OCI-LY1 (cell line): Measurements from ENCODE around the gene PABPN1L.

ENCODE experiments used
- H2AFZ ChIP-seq: fragments of 200-600 bp; sonication (generic), shearing (Covaris generic); 2 replicates; pipeline ENCODE4 v1.6.0; 2014; ENCODE audit warnings: antibody characterized with exemption, mild to moderate bottlenecking, low read length
- H3F3A ChIP-seq: fragments of 200-600 bp; sonication (generic), shearing (Covaris generic); 2 replicates; pipeline ENCODE4 v1.6.0; 2014; ENCODE audit warnings: mild to moderate bottlenecking, antibody characterized with exemption, low read length, moderate library complexity; ENCODE audit not compliant: insufficient read depth
- H3K27ac ChIP-seq: fragments of 200-600 bp; sonication (generic); 2 replicates; pipeline ENCODE4 v1.5.1; 2014; ENCODE audit warnings: low read length, mixed run types, mild to moderate bottlenecking, low read depth; ENCODE audit not compliant: poor library complexity, severe bottlenecking
- H3K27me3 ChIP-seq: fragments of 200-600 bp; sonication (generic); 2 replicates; pipeline ENCODE4 v1.6.0; 2014; ENCODE audit warnings: antibody characterized with exemption, mild to moderate bottlenecking, low read length, moderate library complexity; ENCODE audit not compliant: insufficient read depth
- H3K36me3 ChIP-seq: fragments of 200-600 bp; sonication (generic); 2 replicates; pipeline ENCODE4 v1.6.1; 2014; ENCODE audit warnings: mild to moderate bottlenecking, antibody characterized with exemption, low read length, moderate library complexity, mixed read lengths; ENCODE audit not compliant: insufficient read depth
- H3K4me1 ChIP-seq: fragments of 200-600 bp; sonication (generic); 2 replicates; pipeline ENCODE4 v1.5.1; 2014; ENCODE audit warnings: mild to moderate bottlenecking, low read length, moderate library complexity; ENCODE audit not compliant: insufficient read depth, severe bottlenecking
- H3K4me2 ChIP-seq: fragments of 200-600 bp; sonication (generic), shearing (Covaris generic); 2 replicates; pipeline ENCODE4 v1.6.1; 2014; ENCODE audit warnings: low read length
- H3K4me3 ChIP-seq: fragments of 200-600 bp; sonication (generic); 2 replicates; pipeline ENCODE4 v1.5.1; 2014; ENCODE audit warnings: low read length, low read depth, mild to moderate bottlenecking, mixed read lengths; ENCODE audit not compliant: poor library complexity, severe bottlenecking
- H3K79me2 ChIP-seq: fragments of 200-600 bp; shearing (Covaris generic); 2 replicates; pipeline ENCODE4 v1.6.1; 2016; ENCODE audit warnings: mixed run types, low read length, mixed read lengths; ENCODE audit not compliant: insufficient read depth
- H3K9ac ChIP-seq: fragments of 200-600 bp; sonication (generic), shearing (Covaris generic); 2 replicates; pipeline ENCODE4 v1.6.1; 2014; ENCODE audit warnings: mild to moderate bottlenecking, low read length, mixed read lengths
- H3K9me2 ChIP-seq: fragments of 200-600 bp; sonication (generic), shearing (Covaris generic); 2 replicates; pipeline ENCODE4 v1.6.1; 2014; ENCODE audit warnings: low read depth, mild to moderate bottlenecking, low read length, mixed read lengths
- H3K9me3 ChIP-seq: fragments of 200-600 bp; shearing (Covaris generic); 2 replicates; pipeline ENCODE4 v1.6.1; 2014; ENCODE audit warnings: low read length, mixed read lengths
- H4K20me1 ChIP-seq: fragments of 200-600 bp; sonication (generic), shearing (Covaris generic); 2 replicates; pipeline ENCODE4 v1.6.0; 2016; ENCODE audit warnings: mild to moderate bottlenecking, low read length; ENCODE audit not compliant: insufficient read depth
- EZH2 ChIP-seq: fragments of 200-600 bp; sonication (generic), shearing (Covaris generic); IDR thresholded peaks from 2 replicates; pipeline ENCODE4 v1.8.0; 2017; ENCODE audit warnings: borderline replicate concordance, mixed run types, mild to moderate bottlenecking, antibody characterized with exemption, low read length, moderate library complexity, mixed read lengths
- TF ChIP-seq, protein P1 (sequence below): fragments of 200-600 bp; sonication (generic), shearing (Covaris generic); IDR thresholded peaks from 2 replicates; pipeline ENCODE4 v1.5.1; 2017; ENCODE audit warnings: mild to moderate bottlenecking, antibody characterized with exemption, low read length, moderate library complexity, mixed read lengths

The PABPN1L gene, protein sequence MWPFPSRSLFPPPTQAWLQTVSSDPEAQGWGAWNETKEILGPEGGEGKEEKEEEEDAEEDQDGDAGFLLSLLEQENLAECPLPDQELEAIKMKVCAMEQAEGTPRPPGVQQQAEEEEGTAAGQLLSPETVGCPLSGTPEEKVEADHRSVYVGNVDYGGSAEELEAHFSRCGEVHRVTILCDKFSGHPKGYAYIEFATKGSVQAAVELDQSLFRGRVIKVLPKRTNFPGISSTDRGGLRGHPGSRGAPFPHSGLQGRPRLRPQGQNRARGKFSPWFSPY

DNA sequence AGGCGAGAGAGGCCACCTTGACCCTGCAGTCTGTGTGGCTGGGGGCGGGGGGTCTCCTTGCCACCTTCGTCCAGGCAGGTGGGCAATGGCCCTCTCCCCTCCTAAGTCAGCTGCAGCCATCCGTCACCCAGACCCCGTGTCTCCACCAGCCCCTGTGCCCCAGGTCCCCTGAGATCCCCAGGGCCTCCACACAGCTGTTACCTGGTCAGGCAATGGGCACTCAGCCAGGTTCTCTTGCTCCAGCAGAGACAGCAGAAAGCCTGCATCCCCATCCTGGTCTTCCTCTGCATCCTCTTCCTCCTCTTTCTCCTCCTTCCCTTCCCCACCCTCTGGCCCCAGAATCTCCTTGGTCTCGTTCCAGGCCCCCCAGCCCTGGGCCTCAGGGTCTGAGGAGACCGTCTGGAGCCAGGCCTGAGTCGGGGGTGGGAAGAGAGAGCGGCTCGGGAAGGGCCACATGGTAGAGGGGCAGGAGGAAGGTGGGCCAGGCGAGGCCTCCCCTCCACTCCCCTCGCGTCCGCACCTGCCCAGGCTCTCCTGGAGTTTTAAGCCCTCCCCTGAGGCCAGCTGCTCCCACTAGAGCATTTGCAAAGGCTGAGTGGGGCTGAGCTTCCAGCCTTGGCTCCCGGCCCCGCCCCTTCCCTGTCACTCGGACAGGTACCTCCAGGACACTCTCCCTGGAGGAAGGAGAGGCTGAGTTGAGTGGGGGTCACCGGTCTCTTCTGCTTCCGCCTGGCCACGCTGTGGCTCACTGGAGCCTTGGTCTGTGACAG lies at the start of gene PABPN1L:
Gene PABPN1L (minus strand): TSS at position 510 of the 770 bp plus-strand sequence. CDS start 54 bp downstream, at position 456.
- Histone ChIP-seq H4K20me1 (no peaks in the 10 kb centered on the region), H3K27ac (no peak within 1 kb of the TSS), H3K36me3 (peaks cover 8% of the 10 kb centered on the region; the same call in 1 of the 2 replicates), H3F3A (no peaks in the 10 kb centered on the region), H3K9me3 (no peaks in the 10 kb centered on the region), H3K79me2 (no peaks in the 10 kb centered on the region), H3K4me2 (no peak within 1 kb of the TSS), H3K9ac (no peak within 1 kb of the TSS), H3K4me1 (no peaks in the 10 kb centered on the region), H3K27me3 (peaks cover 20% of the 10 kb centered on the region), H3K4me3 (no peak within 1 kb of the TSS), H2AFZ (no peak within 1 kb of the TSS), H3K9me2 (no peaks in the 10 kb centered on the region)
- no peak for TF ChIP-seq EZH2
- TF ChIP-seq, protein P1, sequence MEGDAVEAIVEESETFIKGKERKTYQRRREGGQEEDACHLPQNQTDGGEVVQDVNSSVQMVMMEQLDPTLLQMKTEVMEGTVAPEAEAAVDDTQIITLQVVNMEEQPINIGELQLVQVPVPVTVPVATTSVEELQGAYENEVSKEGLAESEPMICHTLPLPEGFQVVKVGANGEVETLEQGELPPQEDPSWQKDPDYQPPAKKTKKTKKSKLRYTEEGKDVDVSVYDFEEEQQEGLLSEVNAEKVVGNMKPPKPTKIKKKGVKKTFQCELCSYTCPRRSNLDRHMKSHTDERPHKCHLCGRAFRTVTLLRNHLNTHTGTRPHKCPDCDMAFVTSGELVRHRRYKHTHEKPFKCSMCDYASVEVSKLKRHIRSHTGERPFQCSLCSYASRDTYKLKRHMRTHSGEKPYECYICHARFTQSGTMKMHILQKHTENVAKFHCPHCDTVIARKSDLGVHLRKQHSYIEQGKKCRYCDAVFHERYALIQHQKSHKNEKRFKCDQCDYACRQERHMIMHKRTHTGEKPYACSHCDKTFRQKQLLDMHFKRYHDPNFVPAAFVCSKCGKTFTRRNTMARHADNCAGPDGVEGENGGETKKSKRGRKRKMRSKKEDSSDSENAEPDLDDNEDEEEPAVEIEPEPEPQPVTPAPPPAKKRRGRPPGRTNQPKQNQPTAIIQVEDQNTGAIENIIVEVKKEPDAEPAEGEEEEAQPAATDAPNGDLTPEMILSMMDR = no peak

DNA sequence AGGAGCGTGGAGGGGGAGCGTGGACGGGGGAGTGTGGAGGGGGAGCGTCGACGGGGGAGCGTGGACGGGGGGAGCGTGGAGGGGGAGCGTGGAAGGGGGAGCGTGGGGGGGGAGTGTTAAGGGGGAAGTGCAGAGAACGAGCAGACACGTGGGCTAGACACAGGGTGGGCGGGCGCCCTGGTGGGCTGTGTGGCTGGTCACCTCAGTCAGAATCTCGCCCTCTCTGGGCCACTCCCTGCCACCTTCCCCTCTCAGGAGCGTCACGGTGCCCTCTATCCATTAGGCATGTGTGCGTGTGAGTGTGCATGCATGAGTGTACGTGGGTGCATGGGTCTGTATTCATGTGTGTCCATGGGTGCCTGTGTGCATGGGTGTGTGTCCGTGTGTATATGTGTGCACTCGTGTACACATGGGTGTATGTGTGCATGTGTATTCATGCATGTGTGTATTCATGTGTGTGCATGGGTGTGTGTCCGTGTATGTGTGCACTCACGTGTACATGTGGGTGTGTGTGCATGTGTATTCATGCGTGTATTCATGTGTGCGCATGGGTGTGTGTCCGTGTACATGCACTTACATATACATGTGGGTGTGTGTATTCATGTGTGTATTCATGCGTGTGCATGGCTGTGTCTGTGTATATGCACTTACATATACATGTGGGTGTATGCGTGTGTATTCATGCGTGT lies 49.3 kb upstream of the PABPN1L start:
- no peaks in the 10 kb centered on the region for H3K79me2 ChIP-seq
- peaks cover 9% of the 10 kb centered on the region for H3K4me1 ChIP-seq
- H4K20me1 ChIP-seq = no peaks in the 10 kb centered on the region
- H3F3A ChIP-seq = no peaks in the 10 kb centered on the region
- no peak for TF ChIP-seq EZH2
- TF ChIP-seq, protein P1 = no peak
- no peak overlapping the region for H3K4me3 ChIP-seq
- no peak overlapping the region for H2AFZ ChIP-seq
- H3K9ac ChIP-seq = no peak overlapping the region
- no peaks in the 10 kb centered on the region for H3K9me2 ChIP-seq
- no peak overlapping the region for H3K27ac ChIP-seq
- H3K36me3 ChIP-seq = peaks cover 27% of the 10 kb centered on the region
- no peaks in the 10 kb centered on the region for H3K27me3 ChIP-seq
- H3K4me2 ChIP-seq = no peak overlapping the region
- no peaks in the 10 kb centered on the region for H3K9me3 ChIP-seq

DNA sequence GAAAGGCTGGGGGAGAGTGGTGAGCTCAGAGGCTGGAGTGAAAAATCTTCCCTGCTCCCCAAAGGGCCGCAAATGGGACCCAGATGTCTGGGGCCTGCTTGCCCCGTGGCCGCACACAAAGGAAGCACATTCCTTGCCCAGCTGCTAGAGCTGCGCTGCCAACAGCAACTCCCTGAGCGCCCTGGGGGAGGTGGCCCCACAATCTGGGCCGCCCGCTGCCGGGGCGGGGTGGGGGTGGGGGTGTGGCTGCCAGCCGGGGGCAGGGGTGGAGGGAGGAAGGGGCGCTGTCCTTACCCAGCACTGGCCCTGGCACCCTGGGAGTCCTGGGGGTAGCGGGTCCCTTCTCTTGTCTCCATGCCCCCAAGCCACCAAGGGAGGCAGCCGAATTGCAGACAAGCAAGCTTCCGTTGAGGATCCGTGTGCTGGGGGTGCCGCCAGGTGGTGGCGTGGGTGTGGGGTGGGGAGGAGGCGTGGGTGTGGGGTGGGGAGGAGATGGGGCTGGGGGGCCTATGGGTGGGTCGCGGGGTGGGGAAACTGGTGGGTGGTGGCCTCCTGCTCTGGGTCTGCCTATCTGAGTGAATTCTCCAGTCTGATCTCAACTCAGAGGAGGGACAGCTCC lies 48.4 kb upstream of the PABPN1L start:
- Histone ChIP-seq H3K36me3 (peaks cover 27% of the 10 kb centered on the region), H3K4me1 (peaks cover 6% of the 10 kb centered on the region), H3K9ac (no peak overlapping the region), H3F3A (no peaks in the 10 kb centered on the region), H3K79me2 (no peaks in the 10 kb centered on the region), H3K9me3 (no peaks in the 10 kb centered on the region), H3K27me3 (no peaks in the 10 kb centered on the region), H3K4me2 (no peak overlapping the region), H3K4me3 (no peak overlapping the region), H2AFZ (no peak overlapping the region), H3K27ac (no peak overlapping the region), H3K9me2 (no peaks in the 10 kb centered on the region), H4K20me1 (no peaks in the 10 kb centered on the region)
- TF ChIP-seq, protein P1 = no peak
- TF ChIP-seq EZH2 = no peak
